H9 (cell line): ENCODE results near the gene CMTM5. TPM values are rescaled to one million over a fixed set of nuclear protein-coding genes. Genes with fewer than 3 reads are reported as not detected.

ENCODE experiments used
- DNase-seq: peaks from one replicate; pipeline ENCODE4 v3.0.0-alpha.2; 2017
- H2AFZ ChIP-seq: one replicate; pipeline ENCODE4 v1.6.1; 2013; ENCODE audit warnings: mild to moderate bottlenecking, low read length, control low read depth, moderate library complexity
- H2AK5ac ChIP-seq: 2 replicates; pipeline ENCODE4 v1.6.1; 2013; ENCODE audit warnings: low read length, control low read depth, mixed read lengths; ENCODE audit not compliant: insufficient read length
- H2BK120ac ChIP-seq: one replicate; pipeline ENCODE4 v1.6.1; 2013; ENCODE audit warnings: low read depth, mild to moderate bottlenecking, low read length, control low read depth, inconsistent platforms; ENCODE audit not compliant: poor library complexity, severe bottlenecking
- H2BK12ac ChIP-seq: 2 replicates; pipeline ENCODE4 v1.6.1; 2013; ENCODE audit warnings: low read length, control low read depth, mixed read lengths, low read depth; ENCODE audit not compliant: insufficient read length
- H2BK15ac ChIP-seq: 2 replicates; pipeline ENCODE4 v1.6.1; 2013; ENCODE audit warnings: low read depth, low read length, control low read depth
- H2BK20ac ChIP-seq: one replicate; pipeline ENCODE4 v1.6.1; 2013; ENCODE audit warnings: low read depth, mild to moderate bottlenecking, low read length, control low read depth, inconsistent platforms; ENCODE audit not compliant: poor library complexity, severe bottlenecking
- H2BK5ac ChIP-seq: 2 replicates; pipeline ENCODE4 v1.6.1; 2013; ENCODE audit warnings: low read length, control low read depth, mixed read lengths; ENCODE audit not compliant: insufficient read length
- H3K14ac ChIP-seq: 2 replicates; pipeline ENCODE4 v1.6.1; 2013; ENCODE audit warnings: low read length, control low read depth; ENCODE audit not compliant: insufficient read depth
- H3K18ac ChIP-seq: 2 replicates; pipeline ENCODE4 v1.6.1; 2013; ENCODE audit warnings: low read depth, mild to moderate bottlenecking, mixed read lengths, low read length, control low read depth; ENCODE audit not compliant: insufficient read length
- H3K23ac ChIP-seq: 2 replicates; pipeline ENCODE4 v1.6.1; 2013; ENCODE audit warnings: low read length, control low read depth, mixed read lengths, low read depth; ENCODE audit not compliant: insufficient read length
- H3K23me2 ChIP-seq: 2 replicates; pipeline ENCODE4 v1.6.1; 2013; ENCODE audit warnings: low read depth, mild to moderate bottlenecking, mixed read lengths, low read length, control low read depth; ENCODE audit not compliant: insufficient read length, poor library complexity, severe bottlenecking
- H3K27ac ChIP-seq: 2 replicates; pipeline ENCODE4 v1.5.1; 2013; ENCODE audit warnings: low read length, control low read depth, mixed read lengths, low read depth; ENCODE audit not compliant: insufficient read length
- H3K27me3 ChIP-seq: 2 replicates; pipeline ENCODE4 v1.6.1; 2013; ENCODE audit warnings: low read length, control low read depth, inconsistent platforms; ENCODE audit not compliant: insufficient read depth
- H3K4ac ChIP-seq: 2 replicates; pipeline ENCODE4 v1.6.1; 2013; ENCODE audit warnings: low read depth, mild to moderate bottlenecking, control low read depth, inconsistent platforms, low read length, moderate library complexity
- H3K4me1 ChIP-seq: 2 replicates; pipeline ENCODE4 v1.6.1; 2013; ENCODE audit warnings: low read length, control low read depth, inconsistent platforms; ENCODE audit not compliant: insufficient read depth
- H3K4me2 ChIP-seq: 2 replicates; pipeline ENCODE4 v1.6.1; 2013; ENCODE audit warnings: low read length, control low read depth, mixed read lengths; ENCODE audit not compliant: insufficient read length, insufficient read depth
- H3K56ac ChIP-seq: 2 replicates; pipeline ENCODE4 v1.6.1; 2013; ENCODE audit warnings: low read depth, mild to moderate bottlenecking, mixed read lengths, low read length, control low read depth; ENCODE audit not compliant: insufficient read length
- H3K79me1 ChIP-seq: 2 replicates; pipeline ENCODE4 v1.6.1; 2013; ENCODE audit warnings: low read depth, mild to moderate bottlenecking, moderate library complexity, low read length, control low read depth, inconsistent platforms; ENCODE audit not compliant: insufficient read depth, poor library complexity, severe bottlenecking
- H3K79me2 ChIP-seq: 2 replicates; pipeline ENCODE4 v1.6.1; 2013; ENCODE audit warnings: low read length, control low read depth, inconsistent platforms; ENCODE audit not compliant: insufficient read depth
- H3K9ac ChIP-seq: 2 replicates; pipeline ENCODE4 v1.6.1; 2013; ENCODE audit warnings: low read length, control low read depth, mixed read lengths; ENCODE audit not compliant: insufficient read length; ENCODE audit errors: extremely low read depth
- H3K9me3 ChIP-seq: one replicate; pipeline ENCODE4 v1.6.1; 2013; ENCODE audit warnings: low read depth, low read length, inconsistent platforms; ENCODE audit not compliant: control insufficient read depth
- H3T11ph ChIP-seq: one replicate; pipeline ENCODE4 v1.6.1; 2013; ENCODE audit warnings: mild to moderate bottlenecking, low read length, control low read depth, inconsistent platforms
- H4K20me1 ChIP-seq: one replicate; pipeline ENCODE4 v1.6.1; 2013; ENCODE audit not compliant: control insufficient read depth, insufficient read length, insufficient read depth
- H4K5ac ChIP-seq: 2 replicates; pipeline ENCODE4 v1.6.1; 2013; ENCODE audit warnings: low read depth, mild to moderate bottlenecking, mixed read lengths, low read length, control low read depth; ENCODE audit not compliant: insufficient read length
- H4K8ac ChIP-seq: replicated peaks from 2 replicates; pipeline ENCODE4 v1.6.1; 2013; ENCODE audit warnings: low read length, control low read depth, mixed read lengths, low read depth; ENCODE audit not compliant: insufficient read length
- H4K91ac ChIP-seq: 2 replicates; pipeline ENCODE4 v1.6.1; 2013; ENCODE audit warnings: low read depth, mild to moderate bottlenecking, moderate library complexity, mixed read lengths, low read length, control low read depth; ENCODE audit not compliant: insufficient read length
- H3K27ac Mint-ChIP-seq, 3 experiments: 2 replicates in 2 of 3; 3 replicates in 1 of 3; pipeline ENCODE4 v1.8.0; 2020 to 2021; ENCODE audit warnings: mixed read lengths in 3 of 3, mild to moderate bottlenecking in 1 of 3, moderate library complexity in 1 of 3
- H3K27me3 Mint-ChIP-seq: 2 replicates; pipeline ENCODE4 v1.8.0; 2021; ENCODE audit warnings: low read depth, mild to moderate bottlenecking, moderate library complexity, mixed read lengths
- H3K36me3 Mint-ChIP-seq, 3 experiments: 2 replicates in 2 of 3; 3 replicates in 1 of 3; pipeline ENCODE4 v1.8.0; 2020 to 2021; ENCODE audit warnings: low read depth in 3 of 3, mixed read lengths in 3 of 3; ENCODE audit not compliant: insufficient read depth in 1 of 3
- H3K4me1 Mint-ChIP-seq, 2 experiments: 2 replicates each; pipeline ENCODE4 v1.8.0; 2020; ENCODE audit warnings: mixed read lengths in 2 of 2
- H3K4me3 Mint-ChIP-seq, 2 experiments: 2 replicates in 1 of 2; 3 replicates in 1 of 2; pipeline ENCODE4 v1.8.0; 2020 to 2021; ENCODE audit warnings: mild to moderate bottlenecking in 2 of 2, mixed read lengths in 2 of 2, moderate library complexity in 1 of 2
- H3K9me3 Mint-ChIP-seq, 2 experiments: 2 replicates in 1 of 2; 3 replicates in 1 of 2; pipeline ENCODE4 v1.8.0; 2020; ENCODE audit warnings: mild to moderate bottlenecking in 2 of 2, mixed read lengths in 2 of 2, moderate library complexity in 1 of 2
- WGBS: extraction: QIAGEN DNeasy Blood & Tissue Kit; methylation state at CpG from one replicate; pipeline ENCODE4 v1.1.7; 2013; ENCODE audit warnings: missing lambda C conversion rate, low lambda C conversion rate, mixed read lengths; ENCODE audit not compliant: insufficient read length; ENCODE audit errors: extremely low coverage; 5-methylcytosine and 5-hydroxymethylcytosine counted together
- total RNA-seq: library from RNA; stranded (reverse); gene quantifications from 2 replicates; pipeline ENCODE4 v1.2.1, GENCODE V29; 2021
- TF ChIP-seq, protein P1 (sequence below): fragments of 200-600 bp; sonication (generic); conservative IDR thresholded peaks from 3 replicates; pipeline ENCODE4 v1.8.0; 2021; ENCODE audit warnings: antibody characterized with exemption, mild to moderate bottlenecking

Gene CMTM5
- total RNA-seq, 1 experiment from 2014 or later: not detected

DNA sequence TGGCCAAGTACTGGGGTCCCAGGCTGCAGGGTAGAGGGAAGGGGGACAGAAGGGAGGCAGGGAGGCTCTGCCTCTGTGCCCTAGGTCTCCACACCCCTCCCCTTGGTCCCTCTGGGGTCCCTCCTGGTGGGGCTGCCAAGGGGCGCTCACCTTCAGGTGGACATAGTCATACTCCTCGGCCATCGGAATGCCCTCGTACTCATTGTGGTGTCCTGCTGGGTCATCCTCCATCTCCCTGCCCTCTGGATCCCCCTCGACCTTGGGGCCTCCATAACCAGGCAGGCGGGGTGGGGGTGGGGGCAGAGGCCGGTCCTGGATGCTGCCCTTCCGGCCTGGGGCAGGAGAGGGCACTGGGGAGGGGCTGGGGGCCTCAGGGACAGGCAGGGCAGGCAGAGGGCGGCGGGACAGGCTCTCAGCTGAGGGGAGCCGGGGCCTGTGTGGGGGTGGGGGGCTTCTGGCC lies 17.6 kb upstream of the CMTM5 start:
- H3K4me3 Mint-ChIP-seq: no peak overlapping the region
- no peak overlapping the region for H4K8ac ChIP-seq
- H3K56ac ChIP-seq: no peak overlapping the region
- peaks cover 4% of the 10 kb centered on the region for H3K23me2 ChIP-seq
- H3K27ac Mint-ChIP-seq: no peak overlapping the region
- no peak overlapping the region for H3K18ac ChIP-seq
- H3K14ac ChIP-seq: no peak overlapping the region
- H2AFZ ChIP-seq: no peak overlapping the region
- H3K27me3 ChIP-seq: no peaks in the 10 kb centered on the region; the same call in 1 of the 2 replicates
- no peak overlapping the region for H3K23ac ChIP-seq
- no peak overlapping the region for H3K4ac ChIP-seq
- DNase-seq: peak; percentile 18
- no peak overlapping the region for H3T11ph ChIP-seq
- no peak overlapping the region for H2BK120ac ChIP-seq
- H4K91ac ChIP-seq: no peak overlapping the region
- H3K9me3 ChIP-seq: no peaks in the 10 kb centered on the region
- no peak overlapping the region for H3K9ac ChIP-seq
- no peak overlapping the region for H2AK5ac ChIP-seq
- no peak overlapping the region for H2BK20ac ChIP-seq
- no peaks in the 10 kb centered on the region for H4K20me1 ChIP-seq
- no peaks in the 10 kb centered on the region for H3K79me2 ChIP-seq
- no peaks in the 10 kb centered on the region for H3K79me1 ChIP-seq
- H3K9me3 Mint-ChIP-seq: no peaks in the 10 kb centered on the region
- H3K4me1 Mint-ChIP-seq: peaks cover 19 to 23% of the 10 kb centered on the region in 2 experiments
- TF ChIP-seq, protein P1, sequence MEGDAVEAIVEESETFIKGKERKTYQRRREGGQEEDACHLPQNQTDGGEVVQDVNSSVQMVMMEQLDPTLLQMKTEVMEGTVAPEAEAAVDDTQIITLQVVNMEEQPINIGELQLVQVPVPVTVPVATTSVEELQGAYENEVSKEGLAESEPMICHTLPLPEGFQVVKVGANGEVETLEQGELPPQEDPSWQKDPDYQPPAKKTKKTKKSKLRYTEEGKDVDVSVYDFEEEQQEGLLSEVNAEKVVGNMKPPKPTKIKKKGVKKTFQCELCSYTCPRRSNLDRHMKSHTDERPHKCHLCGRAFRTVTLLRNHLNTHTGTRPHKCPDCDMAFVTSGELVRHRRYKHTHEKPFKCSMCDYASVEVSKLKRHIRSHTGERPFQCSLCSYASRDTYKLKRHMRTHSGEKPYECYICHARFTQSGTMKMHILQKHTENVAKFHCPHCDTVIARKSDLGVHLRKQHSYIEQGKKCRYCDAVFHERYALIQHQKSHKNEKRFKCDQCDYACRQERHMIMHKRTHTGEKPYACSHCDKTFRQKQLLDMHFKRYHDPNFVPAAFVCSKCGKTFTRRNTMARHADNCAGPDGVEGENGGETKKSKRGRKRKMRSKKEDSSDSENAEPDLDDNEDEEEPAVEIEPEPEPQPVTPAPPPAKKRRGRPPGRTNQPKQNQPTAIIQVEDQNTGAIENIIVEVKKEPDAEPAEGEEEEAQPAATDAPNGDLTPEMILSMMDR: no peak
- no peak overlapping the region for H2BK12ac ChIP-seq
- no peak overlapping the region for H2BK15ac ChIP-seq
- H4K5ac ChIP-seq: no peak overlapping the region
- no peak overlapping the region for H3K27ac ChIP-seq
- no CpG with 5 or more reads among the region's 11 CpGs for WGBS
- H3K36me3 Mint-ChIP-seq: peaks cover 18 to 58% (median 43%) of the 10 kb centered on the region in 3 experiments
- peaks cover 9% of the 10 kb centered on the region for H3K27me3 Mint-ChIP-seq
- no peak overlapping the region for H3K4me2 ChIP-seq
- no peak overlapping the region for H2BK5ac ChIP-seq
- peaks cover 4% of the 10 kb centered on the region; the same call in 1 of the 2 replicates for H3K4me1 ChIP-seq
